Measurements from ENCODE around the gene PPP1R1B.
A peak's percentile ranks its signal among the peaks of the same experiment; 100 is the strongest.

Gene PPP1R1B

GRCh38 chr17:39663688-39664580, 37.2 kb downstream of the PPP1R1B start:
- Histone ChIP-seq H2AFZ (ENCODE audit: low read depth, low read length) (no peak overlapping the region), H2BK15ac (ENCODE audit: low read depth, poor library complexity, severe bottlenecking) (no peak overlapping the region), H3K9me3 (ENCODE audit: control insufficient read depth, low read length) (no peaks in the 10 kb centered on the region), H2BK120ac (ENCODE audit: low read depth, low read length) (no peak overlapping the region), H2BK5ac (ENCODE audit: low read depth, low read length, poor library complexity, severe bottlenecking) (no peak overlapping the region), H3K4ac (ENCODE audit: low read depth in 1 of 2, low read length in 2 of 2) (no peak overlapping the region), H2BK12ac (ENCODE audit: low read length in 2 of 2) (no peak overlapping the region), H3K27ac (ENCODE audit: low read length, poor library complexity, severe bottlenecking) (peak overlapping the region; percentile 35), H4K91ac (ENCODE audit: low read length) (peak overlapping the region; percentile 18), H3K9ac (ENCODE audit: low read length) (no peak overlapping the region), H3K27me3 (ENCODE audit: control insufficient read depth in 1 of 2, insufficient read depth in 1 of 2, low read length in 2 of 2) (peaks cover 0 to 39% of the 10 kb centered on the region in 2 experiments), H3K4me1 (ENCODE audit: control insufficient read depth, insufficient read depth, low read depth, low read length) (peaks cover 88% of the 10 kb centered on the region), H3K36me3 (ENCODE audit: control insufficient read depth in 1 of 2, insufficient read depth in 2 of 2, low read depth in 1 of 2, low read length in 2 of 2) (peaks cover 31 to 42% of the 10 kb centered on the region in 2 experiments), H3K14ac (ENCODE audit: low read length in 2 of 2) (peak overlapping the region in 1 of 2 experiments; percentile 47), H4K8ac (ENCODE audit: low read length) (peak overlapping the region; percentile 56), H2AK5ac (ENCODE audit: low read length, severe bottlenecking) (peak overlapping the region; percentile 86), H3K4me2 (ENCODE audit: low read length, poor library complexity, severe bottlenecking) (peak overlapping the region; percentile 44), H3K18ac (ENCODE audit: low read depth in 1 of 2, low read length in 2 of 2) (no peak overlapping the region), H3K4me3 (ENCODE audit: insufficient read depth in 1 of 2, low read depth in 1 of 2, low read length in 2 of 2) (no peak overlapping the region), H3K79me1 (replicated peaks; ENCODE audit: low read length, poor library complexity, severe bottlenecking) (peaks cover 3% of the 10 kb centered on the region), H3K23ac (ENCODE audit: low read length in 2 of 2) (no peak overlapping the region)
- WGBS = 14% methylated on average over 15 of the region's 17 CpGs
- DNase-seq = peak; percentile 58

- H3K27ac ChIP-seq (ENCODE audit: low read length, poor library complexity, severe bottlenecking) = peak within 1 kb of the TSS; percentile 19
- H2BK15ac ChIP-seq (ENCODE audit: low read depth, poor library complexity, severe bottlenecking) = no peak within 1 kb of the TSS
- peaks cover 3% of the 10 kb centered on the region for H3K79me1 ChIP-seq (replicated peaks; ENCODE audit: low read length, poor library complexity, severe bottlenecking)
- no peak within 1 kb of the TSS for H2BK12ac ChIP-seq (ENCODE audit: low read length in 2 of 2)
- H3K18ac ChIP-seq (ENCODE audit: low read depth in 1 of 2, low read length in 2 of 2) = no peak within 1 kb of the TSS
- H4K8ac ChIP-seq (ENCODE audit: low read length) = peak within 1 kb of the TSS; percentile 56
- peak within 1 kb of the TSS in 1 of 2 experiments; percentile 47 for H3K14ac ChIP-seq (ENCODE audit: low read length in 2 of 2)
- peaks cover 28 to 33% of the 10 kb centered on the region in 2 experiments for H3K36me3 ChIP-seq (ENCODE audit: control insufficient read depth in 1 of 2, insufficient read depth in 2 of 2, low read depth in 1 of 2, low read length in 2 of 2)
- H2AK5ac ChIP-seq (ENCODE audit: low read length, severe bottlenecking) = peak within 1 kb of the TSS; percentile 86
- no peaks in the 10 kb centered on the region for H3K9me3 ChIP-seq (ENCODE audit: control insufficient read depth, low read length)
- peak within 1 kb of the TSS; percentile 2 for H3K4me2 ChIP-seq (ENCODE audit: low read length, poor library complexity, severe bottlenecking)
- 59% methylated on average over 15 of the region's 15 CpGs for WGBS
- H2BK120ac ChIP-seq (ENCODE audit: low read depth, low read length) = no peak within 1 kb of the TSS
- no peak within 1 kb of the TSS for H2BK5ac ChIP-seq (ENCODE audit: low read depth, low read length, poor library complexity, severe bottlenecking)
- H3K27me3 ChIP-seq (ENCODE audit: control insufficient read depth in 1 of 2, insufficient read depth in 1 of 2, low read length in 2 of 2) = peaks cover 5 to 48% of the 10 kb centered on the region in 2 experiments
- no peak within 1 kb of the TSS for H3K4ac ChIP-seq (ENCODE audit: low read depth in 1 of 2, low read length in 2 of 2)
- no peak within 1 kb of the TSS for H3K4me3 ChIP-seq (ENCODE audit: insufficient read depth in 1 of 2, low read depth in 1 of 2, low read length in 2 of 2)
- DNase-seq = no peak
- H4K91ac ChIP-seq (ENCODE audit: low read length) = peak within 1 kb of the TSS; percentile 27
- H3K23ac ChIP-seq (ENCODE audit: low read length in 2 of 2) = no peak within 1 kb of the TSS
- H3K9ac ChIP-seq (ENCODE audit: low read length) = no peak within 1 kb of the TSS
- H3K4me1 ChIP-seq (ENCODE audit: control insufficient read depth, insufficient read depth, low read depth, low read length) = peaks cover 87% of the 10 kb centered on the region
- H2AFZ ChIP-seq (ENCODE audit: low read depth, low read length) = no peak within 1 kb of the TSS
Measured at GRCh38 chr17:39664581-39665561, 38.1 kb downstream of the PPP1R1B start, which contains the start of gene TCAP. TCAP (plus strand) TSS chr17:39665349; CDS start chr17:39665360, 11 bp downstream.

GRCh38 chr17:39665642-39666224, 39.0 kb downstream of the PPP1R1B start:
- Histone ChIP-seq H4K8ac (ENCODE audit: low read length) (no peak overlapping the region), H3K4ac (ENCODE audit: low read depth in 1 of 2, low read length in 2 of 2) (no peak overlapping the region), H3K4me3 (ENCODE audit: insufficient read depth in 1 of 2, low read depth in 1 of 2, low read length in 2 of 2) (no peak overlapping the region), H3K4me1 (ENCODE audit: control insufficient read depth, insufficient read depth, low read depth, low read length) (peaks cover 79% of the 10 kb centered on the region), H2BK12ac (ENCODE audit: low read length in 2 of 2) (no peak overlapping the region), H3K9ac (ENCODE audit: low read length) (no peak overlapping the region), H3K4me2 (ENCODE audit: low read length, poor library complexity, severe bottlenecking) (no peak overlapping the region), H3K79me1 (replicated peaks; ENCODE audit: low read length, poor library complexity, severe bottlenecking) (peaks cover 3% of the 10 kb centered on the region), H3K27me3 (ENCODE audit: control insufficient read depth in 1 of 2, insufficient read depth in 1 of 2, low read length in 2 of 2) (peaks cover 5 to 57% of the 10 kb centered on the region in 2 experiments), H2AFZ (ENCODE audit: low read depth, low read length) (no peak overlapping the region), H3K36me3 (ENCODE audit: control insufficient read depth in 1 of 2, insufficient read depth in 2 of 2, low read depth in 1 of 2, low read length in 2 of 2) (peaks cover 20 to 24% of the 10 kb centered on the region in 2 experiments), H2BK15ac (ENCODE audit: low read depth, poor library complexity, severe bottlenecking) (no peak overlapping the region), H2AK5ac (ENCODE audit: low read length, severe bottlenecking) (peak overlapping the region; percentile 29), H2BK120ac (ENCODE audit: low read depth, low read length) (no peak overlapping the region), H3K27ac (ENCODE audit: low read length, poor library complexity, severe bottlenecking) (no peak overlapping the region), H3K14ac (ENCODE audit: low read length in 2 of 2) (no peak overlapping the region), H2BK5ac (ENCODE audit: low read depth, low read length, poor library complexity, severe bottlenecking) (no peak overlapping the region), H3K9me3 (ENCODE audit: control insufficient read depth, low read length) (no peaks in the 10 kb centered on the region), H3K23ac (ENCODE audit: low read length in 2 of 2) (no peak overlapping the region), H4K91ac (ENCODE audit: low read length) (peak overlapping the region; percentile 27), H3K18ac (ENCODE audit: low read depth in 1 of 2, low read length in 2 of 2) (no peak overlapping the region)
- 79% methylated on average over 17 of the region's 17 CpGs for WGBS
- DNase-seq = no peak
